NT2/D1 (cell line): ENCODE measurements around the gene POLR3K.

Experiments
- DNase-seq: peaks from one replicate; pipeline ENCODE4 v3.0.0-alpha.2; 2011; ENCODE audit warnings: low read depth, low spot score
- H3K27me3 ChIP-seq: 2 replicates; pipeline ENCODE4 v1.6.0; 2011; ENCODE audit warnings: mild to moderate bottlenecking; ENCODE audit not compliant: insufficient read length, insufficient read depth
- H3K36me3 ChIP-seq: 2 replicates; pipeline ENCODE4 v1.6.1; 2011; ENCODE audit warnings: mild to moderate bottlenecking, low read length, mixed read lengths; ENCODE audit not compliant: insufficient read depth, insufficient read length
- H3K4me1 ChIP-seq: 2 replicates; pipeline ENCODE4 v1.5.1; 2011; ENCODE audit not compliant: insufficient read depth, insufficient read length
- H3K4me3 ChIP-seq: 2 replicates; pipeline ENCODE4 v1.5.1; 2011; ENCODE audit warnings: low read depth; ENCODE audit not compliant: insufficient read length
- H3K9ac ChIP-seq: 2 replicates; pipeline ENCODE4 v1.6.0; 2011; ENCODE audit warnings: low read depth; ENCODE audit not compliant: insufficient read length
- H3K9me3 ChIP-seq: 2 replicates; pipeline ENCODE4 v1.5.1; 2011; ENCODE audit warnings: mild to moderate bottlenecking, low read length; ENCODE audit not compliant: insufficient read depth
- SUZ12 ChIP-seq: IDR thresholded peaks from 2 replicates; pipeline ENCODE4 v1.6.1; 2011; ENCODE audit not compliant: insufficient read length, insufficient read depth; ENCODE audit errors: extremely low read depth
- YY1 ChIP-seq: IDR thresholded peaks from 2 replicates; pipeline ENCODE4 v1.6.1; 2011; ENCODE audit not compliant: insufficient read length, insufficient read depth
- ZNF274 ChIP-seq: IDR thresholded peaks from 2 replicates; pipeline ENCODE4 v1.6.1; 2011; ENCODE audit warnings: mild to moderate bottlenecking, low read depth, low read length

Gene POLR3K

GRCh38 chr16:60929-61878 is 7.8 kb upstream of the POLR3K start:
- Histone ChIP-seq H3K9me3 (no peaks in the 10 kb centered on the region), H3K9ac (no peak overlapping the region), H3K4me1 (peaks cover 4% of the 10 kb centered on the region), H3K27me3 (no peaks in the 10 kb centered on the region), H3K36me3 (peaks cover 93% of the 10 kb centered on the region), H3K4me3 (no peak overlapping the region)
- no peak for TF ChIP-seq ZNF274
- no peak for DNase-seq

GRCh38 chr16:60166-60565 is 6.8 kb upstream of the POLR3K start:
- no peak for TF ChIP-seq ZNF274
- TF ChIP-seq SUZ12, result no peak
- TF ChIP-seq YY1, result no peak
- Histone ChIP-seq H3K27me3 (no peaks in the 10 kb centered on the region), H3K4me1 (no peaks in the 10 kb centered on the region), H3K9ac (no peak overlapping the region), H3K36me3 (peaks cover 99% of the 10 kb centered on the region), H3K4me3 (no peak overlapping the region), H3K9me3 (no peaks in the 10 kb centered on the region)
- no peak for DNase-seq

- H3K36me3 ChIP-seq, result peaks cover 96% of the 10 kb centered on the region
- no peaks in the 10 kb centered on the region for H3K27me3 ChIP-seq
- H3K4me3 ChIP-seq, result no peak overlapping the region
- no peak overlapping the region for H3K9ac ChIP-seq
- H3K9me3 ChIP-seq, result no peaks in the 10 kb centered on the region
- no peaks in the 10 kb centered on the region for H3K4me1 ChIP-seq
- TF ChIP-seq SUZ12 (no peak), YY1 (no peak), ZNF274 (no peak)
- no peak for DNase-seq
Measured at GRCh38 chr16:59440-60059, 6.1 kb upstream of the POLR3K start.

GRCh38 chr16:58491-59439 is 5.4 kb upstream of the POLR3K start:
- no peaks in the 10 kb centered on the region for H3K4me1 ChIP-seq
- H3K9ac ChIP-seq, result no peak overlapping the region
- no peaks in the 10 kb centered on the region for H3K9me3 ChIP-seq
- peaks cover 88% of the 10 kb centered on the region for H3K36me3 ChIP-seq
- H3K4me3 ChIP-seq, result no peak overlapping the region
- H3K27me3 ChIP-seq, result no peaks in the 10 kb centered on the region
- TF ChIP-seq SUZ12 (no peak), YY1 (no peak), ZNF274 (no peak)
- no peak for DNase-seq

- TF ChIP-seq SUZ12, result no peak
- TF ChIP-seq YY1, result no peak
- TF ChIP-seq ZNF274, result no peak
Measured at GRCh38 chr16:57711-58110, 4.3 kb upstream of the POLR3K start.

GRCh38 chr16:56231-56927 is 3.0 kb upstream of the POLR3K start:
- no peak for DNase-seq
- no peaks in the 10 kb centered on the region for H3K4me1 ChIP-seq
- no peak overlapping the region for H3K9ac ChIP-seq
- TF ChIP-seq SUZ12 (no peak), YY1 (no peak), ZNF274 (no peak)
- no peaks in the 10 kb centered on the region for H3K9me3 ChIP-seq
- no peak overlapping the region for H3K4me3 ChIP-seq
- peaks cover 67% of the 10 kb centered on the region for H3K36me3 ChIP-seq
- no peaks in the 10 kb centered on the region for H3K27me3 ChIP-seq

More at GRCh38 chr16:57711-58110, 4.3 kb upstream of the POLR3K start:
- Histone ChIP-seq H3K27me3 (no peaks in the 10 kb centered on the region), H3K4me3 (no peak overlapping the region), H3K4me1 (no peaks in the 10 kb centered on the region), H3K9me3 (no peaks in the 10 kb centered on the region), H3K36me3 (peaks cover 78% of the 10 kb centered on the region), H3K9ac (no peak overlapping the region)
- DNase-seq, result no peak
